ENCODE data around the gene THSD4. TPM values are rescaled to one million over a fixed set of nuclear protein-coding genes. Genes with fewer than 3 reads are reported as not detected.

The THSD4 gene
- total and polyA plus RNA-seq, 2 of the 8 experiments (the other 6 are each of a cell fraction or from before 2014, with no cell fraction given), result 2.5 to 6.2 TPM

GRCh38 chr15:71649894-71650293 lies 534.6 kb downstream of the THSD4 start:
- Histone ChIP-seq H3K79me2 (ENCODE audit: control insufficient read depth in 1 of 2, insufficient read depth in 2 of 2, low read length in 2 of 2) (no peaks in the 10 kb centered on the region), H3K9ac (replicated peaks in 1 of 4; ENCODE audit: extremely low read depth in 1 of 4, low read depth in 3 of 4, low read length in 3 of 4) (no peak overlapping the region), H3K9me3 (ENCODE audit: insufficient read depth in 2 of 2, low read depth in 1 of 2, low read length in 1 of 2) (no peaks in the 10 kb centered on the region), H3K79me1 (ENCODE audit: low read depth, low read length) (no peaks in the 10 kb centered on the region), H2BK12ac (ENCODE audit: low read depth, low read length) (no peak overlapping the region), H3K23me2 (ENCODE audit: low read depth, low read length) (no peaks in the 10 kb centered on the region), H3K23ac (ENCODE audit: insufficient read length) (no peak overlapping the region), H3K4me3 (ENCODE audit: extremely low read depth in 1 of 4, insufficient read depth in 2 of 4, low read depth in 3 of 4, low read length in 4 of 4) (no peak overlapping the region), H3K56ac (replicated peaks; ENCODE audit: insufficient read length, low read depth, low read length) (no peak overlapping the region), H3K18ac (ENCODE audit: extremely low read depth, low read length) (no peak overlapping the region), H2BK5ac (ENCODE audit: low read depth, low read length) (0 out of 2 replicates have a peak overlapping the region, but pooled peaks have one; percentile 26), H4K91ac (replicated peaks; ENCODE audit: insufficient read length, low read length) (no peak overlapping the region), H4K5ac (ENCODE audit: insufficient read length, low read depth, low read length) (no peak overlapping the region), H4K20me1 (replicated peaks in 1 of 2; ENCODE audit: control insufficient read depth in 1 of 2, insufficient read depth in 2 of 2, low read length in 2 of 2) (peaks cover 0 to 1% of the 10 kb centered on the region in 2 experiments), H2BK20ac (ENCODE audit: low read length) (no peak overlapping the region), H3K27ac (ENCODE audit: low read depth, low read length) (no peak overlapping the region), H3K36me3 (ENCODE audit: control insufficient read depth in 2 of 4, insufficient read depth in 4 of 4, low read length in 3 of 4) (no peaks in the 10 kb centered on the region), H4K8ac (ENCODE audit: extremely low read depth, insufficient read depth, low read length) (no peak overlapping the region), H3K4ac (replicated peaks; ENCODE audit: insufficient read length, low read depth, low read length) (no peak overlapping the region), H3K27me3 (replicated peaks in 1 of 4; ENCODE audit: control insufficient read depth in 3 of 4, extremely low read depth in 1 of 4, insufficient read depth in 3 of 4, low read length in 3 of 4) (no peaks in the 10 kb centered on the region), H2AFZ (ENCODE audit: low read length) (no peak overlapping the region), H3K4me1 (replicated peaks in 1 of 4; ENCODE audit: control insufficient read depth in 3 of 4, insufficient read depth in 4 of 4, low read length in 3 of 4) (peaks cover 0 to 16% (median 5%) of the 10 kb centered on the region in 4 experiments; a peak in 4 of 7 replicates), H2BK120ac (replicated peaks; ENCODE audit: low read depth, low read length) (no peak overlapping the region), H3K4me2 (ENCODE audit: insufficient read depth in 1 of 2, low read depth in 2 of 2, low read length in 2 of 2) (no peak overlapping the region), H2BK15ac (ENCODE audit: low read length) (no peak overlapping the region), H2AK5ac (ENCODE audit: low read depth, low read length) (no peak overlapping the region), H3K14ac (ENCODE audit: insufficient read length) (no peak overlapping the region)
- DNase-seq (ENCODE audit: low read depth in 1 of 2, low spot score in 2 of 2), result no peak
- 83% methylated on average over 3 of the region's 3 CpGs; no CpG with 5 or more reads in 1 of the 2 experiments for WGBS, 2 experiments (ENCODE audit: extremely low coverage in 1 of 2, insufficient coverage in 1 of 2, insufficient read length in 1 of 2, insufficient replicate concordance in 2 of 2, low coverage in 1 of 2, low lambda C conversion rate in 2 of 2, missing lambda C conversion rate in 1 of 2)
- ChIA-PET CTCF (ENCODE audit: partially characterized antibody) (interaction anchor here (0.8 to 10.1 kb wide), 12 partner anchors 10 to 156 kb away, joined by 3 to 122 read pairs (median 5); no protein-coding TSS in a partner anchor), POLR2A (ENCODE audit: partially characterized antibody) (interaction anchor here (0.6 kb wide), 1 partner anchor 50 kb away, joined by 3 read pairs; no protein-coding TSS in a partner anchor)
- no peak for FAIRE-seq
- TF ChIP-seq NANOG (IDR thresholded peaks at IDR 0.05; ENCODE audit: insufficient read depth, low read depth, low read length, poor library complexity, severe bottlenecking), result no peak
- no peak for TF ChIP-seq CTBP2 (IDR thresholded peaks at IDR 0.05; ENCODE audit: borderline replicate concordance, insufficient read depth, insufficient read length, low read length)
- no peak for TF ChIP-seq SAP30 (IDR thresholded peaks at IDR 0.05; ENCODE audit: insufficient read depth, insufficient replicate concordance, low read length)
- TF ChIP-seq KDM4A (IDR thresholded peaks at IDR 0.05; ENCODE audit: low read depth, low read length, severe bottlenecking), result no peak
- no peak for TF ChIP-seq POLR2AphosphoS5 (IDR thresholded peaks at IDR 0.05; ENCODE audit: low read depth, low read length)

Measured in H1 (cell line).